Loucy (cell line): ENCODE data around the gene UNC119B.

ENCODE experiments used
- EZH2phosphoT487 ChIP-seq: fragments of 200-600 bp; IDR thresholded peaks from 2 replicates; pipeline ENCODE4 v1.6.1; 2018; ENCODE audit warnings: antibody characterized with exemption, mild to moderate bottlenecking, moderate library complexity, borderline replicate concordance
- TF ChIP-seq, protein P1 (sequence below): fragments of 200-600 bp; sonication (generic); conservative IDR thresholded peaks from 2 replicates; pipeline ENCODE4 v1.5.1; 2014; ENCODE audit warnings: mild to moderate bottlenecking, antibody characterized with exemption, low read length

DNA sequence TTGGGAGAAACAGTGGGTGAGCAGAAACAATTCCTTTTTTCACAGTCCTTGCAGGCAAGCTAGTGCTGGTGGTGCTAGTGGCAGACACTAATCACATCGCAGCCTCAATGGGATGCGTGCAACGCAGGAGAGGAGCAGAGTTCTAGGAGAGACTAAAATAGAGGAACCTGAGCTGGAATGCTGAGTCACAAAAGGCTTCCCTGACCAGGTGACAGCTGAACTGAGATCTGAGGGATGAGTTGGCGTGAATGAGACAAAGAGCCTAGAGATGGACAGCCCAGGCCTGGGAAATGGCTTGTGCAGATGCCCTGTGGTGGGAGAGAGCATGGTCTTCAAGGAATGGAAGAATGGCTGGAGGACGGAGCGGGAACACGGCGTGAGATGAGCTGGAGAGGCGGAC, 41.1 kb downstream of the UNC119B start:
- TF ChIP-seq, protein P1, sequence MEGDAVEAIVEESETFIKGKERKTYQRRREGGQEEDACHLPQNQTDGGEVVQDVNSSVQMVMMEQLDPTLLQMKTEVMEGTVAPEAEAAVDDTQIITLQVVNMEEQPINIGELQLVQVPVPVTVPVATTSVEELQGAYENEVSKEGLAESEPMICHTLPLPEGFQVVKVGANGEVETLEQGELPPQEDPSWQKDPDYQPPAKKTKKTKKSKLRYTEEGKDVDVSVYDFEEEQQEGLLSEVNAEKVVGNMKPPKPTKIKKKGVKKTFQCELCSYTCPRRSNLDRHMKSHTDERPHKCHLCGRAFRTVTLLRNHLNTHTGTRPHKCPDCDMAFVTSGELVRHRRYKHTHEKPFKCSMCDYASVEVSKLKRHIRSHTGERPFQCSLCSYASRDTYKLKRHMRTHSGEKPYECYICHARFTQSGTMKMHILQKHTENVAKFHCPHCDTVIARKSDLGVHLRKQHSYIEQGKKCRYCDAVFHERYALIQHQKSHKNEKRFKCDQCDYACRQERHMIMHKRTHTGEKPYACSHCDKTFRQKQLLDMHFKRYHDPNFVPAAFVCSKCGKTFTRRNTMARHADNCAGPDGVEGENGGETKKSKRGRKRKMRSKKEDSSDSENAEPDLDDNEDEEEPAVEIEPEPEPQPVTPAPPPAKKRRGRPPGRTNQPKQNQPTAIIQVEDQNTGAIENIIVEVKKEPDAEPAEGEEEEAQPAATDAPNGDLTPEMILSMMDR: no peak
- TF ChIP-seq EZH2phosphoT487: no peak
